Measurements from ENCODE around the gene KRTAP19-4. TPM values are rescaled to one million over a fixed set of nuclear protein-coding genes. Genes with fewer than 3 reads are reported as not detected.

KRTAP19-4 gene
- total and polyA plus RNA-seq, 2 donors (not counting 1 experiment from before 2014, with no cell fraction given): not detected

DNA sequence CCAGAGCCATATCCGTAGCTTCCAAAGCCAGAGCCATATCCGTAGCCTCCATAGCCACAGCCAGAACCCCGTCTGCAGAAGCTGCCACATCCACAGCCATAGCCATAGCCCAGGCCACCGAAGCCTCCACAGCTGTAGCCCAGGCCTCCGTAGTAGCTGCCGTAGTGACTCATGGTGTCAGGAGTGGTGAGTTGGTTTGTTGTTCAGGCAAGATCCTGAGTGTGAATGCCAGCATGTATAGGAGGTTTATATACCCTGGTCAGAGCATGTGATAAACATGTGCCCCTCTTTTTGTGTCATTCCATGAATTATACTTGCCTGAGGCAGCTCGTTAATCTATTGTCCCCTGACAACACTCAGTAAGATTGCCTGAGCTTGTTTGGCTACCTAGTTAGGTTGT is 16.8 kb downstream of the KRTAP19-4 start, which contains the start of gene KRTAP19-1:
Gene KRTAP19-1, minus strand, starts transcription at position 223 of the 400 bp plus-strand sequence. Its CDS starts 50 bp downstream, at position 173.
- no peaks in the 10 kb centered on the region for H3K27me3 ChIP-seq (replicated peaks in 1 of 4; ENCODE audit: control extremely low read depth in 1 of 4, control insufficient read depth in 3 of 4, insufficient read depth in 4 of 4, low read length in 3 of 4)
- H3K4me3 ChIP-seq (ENCODE audit: control extremely low read depth in 1 of 5, extremely low read depth in 1 of 5, insufficient read depth in 1 of 5, low read depth in 2 of 5, low read length in 4 of 5): no peak within 1 kb of the TSS
- no peak within 1 kb of the TSS for H3K4me2 ChIP-seq (replicated peaks; ENCODE audit: low read depth, low read length, poor library complexity, severe bottlenecking)
- no peak within 1 kb of the TSS for H2AFZ ChIP-seq (ENCODE audit: insufficient read depth, low read depth, low read length, poor library complexity, severe bottlenecking)
- WGBS (ENCODE audit: insufficient coverage): 91% methylated on average over 7 of the region's 7 CpGs
- ATAC-seq (ENCODE audit: low read depth) (no peak), DNase-seq (no peak)
- H3K27ac ChIP-seq (ENCODE audit: low read length in 2 of 2): no peak within 1 kb of the TSS
- H3K9me3 ChIP-seq (ENCODE audit: control extremely low read depth in 1 of 3, control insufficient read depth in 2 of 3, insufficient read depth in 1 of 3, low read length in 2 of 3): peaks cover 0 to 2% (median 0%) of the 10 kb centered on the region in 3 donors
- H3K4me1 ChIP-seq (ENCODE audit: control insufficient read depth in 2 of 2, insufficient read depth in 2 of 2, low read length in 2 of 2): no peaks in the 10 kb centered on the region
- H4K20me1 ChIP-seq (ENCODE audit: control insufficient read depth, insufficient read depth, low read length, poor library complexity, severe bottlenecking): no peaks in the 10 kb centered on the region
- POLR2A ChIA-PET: no interaction called here
- intact Hi-C loops (cut with micrococcal nuclease): no loop called here
- Mint-ChIP-seq H3K9me3 (ENCODE audit: insufficient read depth) (no peaks in the 10 kb centered on the region), H3K27ac (no peak within 1 kb of the TSS), H3K27me3 (no peaks in the 10 kb centered on the region), H3K4me3 (no peak within 1 kb of the TSS), H3K4me1 (no peaks in the 10 kb centered on the region)
- H3K36me3 ChIP-seq (replicated peaks in 1 of 2; ENCODE audit: control extremely low read depth in 1 of 2, control insufficient read depth in 1 of 2, extremely low read depth in 1 of 2, insufficient read depth in 2 of 2, low read length in 1 of 2): no peaks in the 10 kb centered on the region
- no peak for TF ChIP-seq EZH2 (IDR thresholded peaks at IDR 0.05; ENCODE audit: borderline replicate concordance, insufficient read depth, low read depth, low read length, poor library complexity, severe bottlenecking)
- no peak for TF ChIP-seq CTCF (IDR thresholded peaks at IDR 0.05)
- CTCF ChIA-PET: no interaction called here
- no peaks in the 10 kb centered on the region for H3K79me2 ChIP-seq (ENCODE audit: control insufficient read depth, insufficient read depth, low read length)
- no peak within 1 kb of the TSS for H3K9ac ChIP-seq (ENCODE audit: low read length)

- Histone ChIP-seq H3K9ac (ENCODE audit: low read length) (no peak overlapping the region), H3K9me3 (ENCODE audit: control extremely low read depth in 1 of 3, control insufficient read depth in 2 of 3, insufficient read depth in 1 of 3, low read length in 2 of 3) (no peaks in the 10 kb centered on the region), H4K20me1 (ENCODE audit: control insufficient read depth, insufficient read depth, low read length, poor library complexity, severe bottlenecking) (no peaks in the 10 kb centered on the region), H2AFZ (ENCODE audit: insufficient read depth, low read depth, low read length, poor library complexity, severe bottlenecking) (no peak overlapping the region), H3K27ac (ENCODE audit: low read length in 2 of 2) (no peak overlapping the region), H3K4me2 (replicated peaks; ENCODE audit: low read depth, low read length, poor library complexity, severe bottlenecking) (no peak overlapping the region), H3K4me3 (ENCODE audit: control extremely low read depth in 1 of 5, extremely low read depth in 1 of 5, insufficient read depth in 1 of 5, low read depth in 2 of 5, low read length in 4 of 5) (no peak overlapping the region), H3K27me3 (replicated peaks in 1 of 4; ENCODE audit: control extremely low read depth in 1 of 4, control insufficient read depth in 3 of 4, insufficient read depth in 4 of 4, low read length in 3 of 4) (no peaks in the 10 kb centered on the region), H3K4me1 (ENCODE audit: control insufficient read depth in 2 of 2, insufficient read depth in 2 of 2, low read length in 2 of 2) (no peaks in the 10 kb centered on the region), H3K36me3 (replicated peaks in 1 of 2; ENCODE audit: control extremely low read depth in 1 of 2, control insufficient read depth in 1 of 2, extremely low read depth in 1 of 2, insufficient read depth in 2 of 2, low read length in 1 of 2) (no peaks in the 10 kb centered on the region), H3K79me2 (ENCODE audit: control insufficient read depth, insufficient read depth, low read length) (no peaks in the 10 kb centered on the region)
- Mint-ChIP-seq H3K27ac (no peak overlapping the region), H3K27me3 (no peaks in the 10 kb centered on the region), H3K4me1 (no peaks in the 10 kb centered on the region), H3K9me3 (ENCODE audit: insufficient read depth) (no peaks in the 10 kb centered on the region), H3K4me3 (no peak overlapping the region)
- ChIA-PET POLR2A (no interaction called here), CTCF (no interaction called here)
- intact Hi-C loops (cut with micrococcal nuclease): no loop called here
- 82% methylated on average over 3 of the region's 4 CpGs for WGBS (ENCODE audit: insufficient coverage)
- no peak for ATAC-seq (ENCODE audit: low read depth)
- DNase-seq: no peak
- TF ChIP-seq EZH2 (IDR thresholded peaks at IDR 0.05; ENCODE audit: borderline replicate concordance, insufficient read depth, low read depth, low read length, poor library complexity, severe bottlenecking) (no peak), CTCF (IDR thresholded peaks at IDR 0.05) (no peak)
Measured at GRCh38 chr21:30479259-30479658, 17.7 kb downstream of the KRTAP19-4 start.
